DMS 273 (cell line): ENCODE results near the gene PSMD4.
"Not testable (repeated sequence)": the region's sequence is repeated elsewhere in the genome, so short reads cannot be mapped to it uniquely, and the experiment has no call there.

Experiments
- DNase-seq: peaks from one replicate; lab custom pipeline; 2025; ENCODE audit not compliant: unreplicated experiment; lab: John Stamatoyannopoulos, UW

The PSMD4 gene

DNA sequence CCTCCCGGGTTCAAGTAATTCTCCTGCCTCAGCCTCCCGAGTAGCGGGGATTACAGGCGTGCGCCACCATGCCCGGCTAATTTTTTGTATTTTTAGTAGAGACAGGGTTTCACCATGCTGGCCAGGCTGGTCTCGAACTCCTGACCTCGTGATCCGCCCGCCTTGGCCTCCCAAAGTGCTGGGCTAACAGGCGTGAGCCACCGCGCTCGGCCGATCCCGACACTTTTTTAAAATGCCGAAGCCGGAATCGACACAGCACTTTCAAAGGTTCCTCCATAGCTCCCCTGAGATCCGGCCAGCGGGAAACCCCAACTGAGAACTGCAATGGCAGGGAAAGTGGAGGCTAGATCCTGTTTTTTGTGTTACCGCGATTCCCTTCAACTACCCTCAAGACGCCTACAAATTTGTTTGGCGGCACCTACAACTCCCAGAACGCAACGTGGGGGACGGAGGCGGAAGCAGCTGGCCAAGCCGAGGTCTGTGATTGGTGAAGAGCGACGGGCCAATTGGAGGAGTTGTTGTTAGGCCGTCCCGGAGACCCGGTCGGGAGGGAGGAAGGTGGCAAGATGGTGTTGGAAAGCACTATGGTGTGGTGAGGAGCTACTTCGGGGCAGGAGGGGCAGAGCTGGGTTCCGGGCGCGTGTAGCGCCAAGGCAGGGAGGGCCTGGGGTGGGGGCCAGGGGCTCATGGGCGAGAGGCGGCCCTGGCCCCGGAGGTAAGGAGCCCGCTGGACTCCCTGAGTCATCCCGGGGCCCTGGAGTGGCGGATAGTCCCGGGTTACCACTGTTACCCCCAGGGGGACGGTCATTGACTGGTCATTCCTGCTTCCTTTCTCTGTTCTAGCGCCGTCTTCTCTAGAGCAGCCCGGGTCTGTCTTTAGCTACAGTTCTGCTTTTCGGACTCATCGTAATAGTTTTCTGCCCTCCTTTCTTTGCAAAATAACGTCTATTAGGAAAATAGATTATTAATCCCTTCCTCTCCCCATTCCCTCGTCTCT lies at the start of gene PSMD4:
TSS of gene PSMD4 (plus strand) at position 518 of the 997 bp plus-strand sequence. CDS start at position 567, 49 bp downstream.
- peak; percentile 100 for DNase-seq

DNA sequence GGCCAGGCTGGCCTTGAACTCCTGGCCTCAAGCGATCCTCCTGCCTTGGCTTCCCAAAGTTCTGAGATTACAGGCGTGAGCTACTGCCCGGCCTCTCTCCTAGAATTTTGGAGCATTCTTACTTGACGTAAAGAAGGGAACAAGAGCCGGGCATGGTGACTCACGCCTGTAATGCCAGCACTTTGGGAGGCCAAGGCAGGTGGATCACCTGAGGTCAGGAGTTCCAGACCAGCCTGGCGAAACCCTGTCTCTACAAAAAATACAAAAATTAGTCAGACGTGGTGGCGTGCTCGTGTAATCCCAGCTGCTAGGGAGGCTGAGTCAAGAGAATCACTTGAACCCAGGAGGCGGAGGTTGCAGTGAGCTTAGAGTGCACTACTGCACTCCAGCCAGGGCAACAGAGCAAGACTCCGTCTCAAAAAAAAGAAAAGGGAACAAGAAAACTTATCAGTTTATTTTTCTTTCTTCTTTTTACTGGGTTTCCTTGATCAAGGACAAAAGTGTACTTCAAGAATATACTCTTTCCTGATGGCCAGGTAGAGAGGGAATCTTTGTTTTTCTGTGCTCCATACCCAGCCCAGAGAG lies 49.1 kb upstream of the PSMD4 start:
- not testable (repeated sequence) for DNase-seq

DNA sequence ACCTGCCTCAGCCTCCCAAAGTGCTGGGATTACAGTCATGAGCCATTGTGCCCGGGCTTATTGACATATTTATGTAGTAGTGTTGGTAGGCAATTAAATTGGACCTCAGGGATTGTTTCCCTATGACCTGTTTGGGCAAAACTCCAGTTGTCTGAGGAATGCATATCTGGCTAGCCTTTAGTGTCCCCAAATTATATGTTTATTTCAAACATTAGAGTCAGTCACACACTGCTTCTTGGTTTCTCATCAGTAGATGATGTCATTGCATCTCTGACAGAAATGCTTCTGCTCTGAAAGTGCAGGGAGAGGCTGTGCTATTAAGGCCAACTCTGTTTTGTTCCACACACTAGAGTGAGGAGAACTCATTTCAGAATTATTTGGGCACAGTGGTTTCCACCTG lies 43.7 kb upstream of the PSMD4 start:
- DNase-seq = no peak

DNA sequence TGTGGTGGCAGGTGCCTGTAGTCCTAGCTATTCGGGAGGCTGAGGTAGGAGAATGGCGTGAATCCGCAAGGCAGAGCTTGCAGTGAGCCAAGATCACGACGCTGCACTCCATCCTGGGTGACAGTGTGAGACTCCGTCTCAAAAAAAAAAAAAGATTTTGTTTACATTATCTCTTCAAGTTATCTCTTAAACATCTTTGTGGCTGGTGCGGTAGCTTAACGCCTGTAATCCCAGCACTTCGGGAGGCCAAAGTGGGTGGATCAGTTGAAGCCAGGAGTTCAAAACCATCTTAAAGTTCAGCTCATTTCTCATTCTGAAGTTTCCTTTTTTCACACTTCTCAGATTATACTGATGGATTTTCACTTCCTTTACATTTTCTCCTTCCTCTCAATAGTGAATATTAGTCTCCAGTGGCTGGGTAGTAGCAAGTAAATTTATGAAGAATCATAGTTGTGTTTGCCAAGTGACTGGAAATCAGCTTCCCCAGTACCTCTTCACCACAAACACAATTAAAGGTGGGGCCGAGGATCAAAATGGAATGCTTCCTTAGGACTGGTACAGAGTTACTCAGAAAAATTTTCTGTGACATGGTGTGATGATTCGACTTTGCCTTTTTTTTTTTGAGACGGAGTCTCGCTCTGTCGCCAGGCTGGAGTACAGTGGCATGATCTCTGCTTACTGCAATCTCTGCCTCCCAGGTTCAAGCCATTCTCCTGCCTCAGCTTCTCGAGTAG lies 42.4 kb upstream of the PSMD4 start:
- DNase-seq = no peak

DNA sequence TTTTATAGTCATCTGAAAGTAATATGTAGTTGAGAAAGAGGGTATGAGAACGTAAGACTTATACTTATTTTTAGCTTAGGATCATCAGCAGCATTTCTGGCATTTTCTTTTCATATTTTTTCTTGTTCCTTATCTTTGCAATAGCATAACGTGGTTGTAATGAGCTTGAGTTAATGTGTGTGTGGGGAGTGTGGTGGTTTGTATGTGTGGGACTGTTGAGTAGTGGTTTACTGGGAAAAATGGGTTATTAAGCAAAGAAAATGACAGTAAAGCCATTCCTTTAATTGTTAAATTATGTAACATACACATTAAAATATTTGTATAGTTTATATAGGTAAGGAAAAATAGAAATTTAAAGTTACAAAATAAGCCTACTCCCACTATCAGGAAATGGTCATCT lies 41.0 kb upstream of the PSMD4 start:
- no peak for DNase-seq

DNA sequence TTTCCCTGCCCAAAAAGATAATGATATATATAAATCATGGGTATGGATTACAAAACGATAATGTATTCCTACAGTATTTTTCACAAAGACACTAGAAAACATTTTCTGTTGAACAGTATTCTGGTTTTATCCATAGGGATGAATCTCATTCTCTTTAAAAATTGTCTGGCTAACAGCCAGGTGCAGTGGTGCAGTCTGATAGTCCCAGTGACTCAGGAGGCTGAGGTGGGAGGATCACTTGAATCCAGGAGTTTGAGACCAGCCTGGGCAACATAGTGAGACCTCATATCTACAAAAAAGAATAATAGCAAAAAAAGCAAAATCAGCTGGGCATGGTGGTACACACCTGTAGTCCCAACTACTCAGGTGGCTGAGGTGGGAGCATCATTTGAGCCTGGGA lies 32.9 kb upstream of the PSMD4 start:
- DNase-seq = peak; percentile 89

DNA sequence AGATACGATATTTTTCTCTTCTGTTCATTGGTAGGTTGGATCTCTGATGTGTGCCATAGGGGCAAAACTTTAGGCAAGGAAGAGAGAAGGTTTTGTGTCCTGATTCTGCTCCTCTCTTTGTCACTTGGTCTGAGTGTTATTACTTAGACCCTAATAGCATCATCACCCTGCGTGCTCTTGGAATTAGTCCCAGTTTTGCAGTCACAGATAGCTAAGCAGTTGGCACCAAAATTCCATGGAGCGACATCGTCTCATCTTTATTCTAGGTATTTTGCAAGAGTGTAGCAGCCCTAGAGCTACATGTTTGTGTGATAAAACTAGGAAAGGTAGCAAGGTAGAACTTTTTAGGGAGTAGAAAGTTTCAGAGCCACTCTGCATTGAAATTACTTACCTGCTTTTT lies 32.4 kb upstream of the PSMD4 start:
- peak; percentile 96 for DNase-seq

DNA sequence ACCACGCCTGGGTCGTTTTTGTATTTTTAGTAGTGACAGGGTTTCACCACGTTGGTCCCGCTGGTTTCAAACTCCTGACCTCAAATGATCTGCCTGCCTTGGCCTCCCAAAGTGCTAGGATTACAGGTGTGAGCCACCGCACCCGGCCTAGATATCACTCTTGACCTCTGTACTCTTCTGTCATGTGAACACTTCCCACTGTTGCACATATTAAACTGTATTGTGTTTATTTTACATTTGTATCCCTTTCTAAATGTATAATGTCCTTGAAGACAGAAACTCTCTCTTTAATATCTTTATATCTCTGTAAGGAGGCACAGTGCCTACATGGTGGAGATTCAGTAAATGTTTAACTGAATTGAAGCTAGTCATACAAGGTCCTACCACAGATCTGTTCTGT lies 19.3 kb upstream of the PSMD4 start:
- no peak for DNase-seq

DNA sequence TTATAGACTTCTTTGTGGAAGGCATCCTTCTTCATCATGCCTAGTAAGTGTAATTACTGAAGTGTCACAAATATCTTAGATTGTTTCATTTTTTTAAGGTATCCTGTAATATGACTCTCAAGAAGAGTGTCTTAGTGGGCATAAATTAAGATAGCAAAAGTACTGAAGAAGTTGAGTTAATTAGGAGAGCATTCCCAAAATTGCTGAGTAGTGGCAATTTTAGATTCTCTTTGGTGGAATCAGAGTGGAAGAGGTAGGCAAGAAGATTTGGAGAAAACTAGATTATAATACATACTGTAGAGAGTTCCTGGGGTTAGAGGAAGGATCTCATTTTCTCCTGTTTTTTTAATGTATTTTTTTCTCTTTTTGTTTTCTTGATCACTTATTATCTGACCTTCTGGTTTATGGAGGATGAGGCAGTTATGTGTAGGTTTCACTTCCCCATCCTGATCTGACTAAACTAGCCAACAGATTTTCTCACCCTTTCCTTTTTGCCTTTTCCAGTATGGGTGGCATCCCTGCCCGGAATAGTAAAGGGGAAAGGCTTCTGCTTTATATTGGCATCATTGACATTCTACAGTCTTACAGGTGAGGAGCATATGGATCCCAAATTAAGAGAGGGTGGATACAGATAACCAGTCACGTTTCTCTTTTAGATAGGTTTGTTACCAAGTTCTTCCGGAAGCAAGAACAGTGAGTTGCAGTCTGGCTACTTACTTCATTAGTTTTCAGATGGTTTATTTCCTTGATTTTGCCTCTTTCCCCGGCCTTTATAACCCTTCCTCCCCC lies 16.7 kb upstream of the PSMD4 start:
- no peak for DNase-seq

DNA sequence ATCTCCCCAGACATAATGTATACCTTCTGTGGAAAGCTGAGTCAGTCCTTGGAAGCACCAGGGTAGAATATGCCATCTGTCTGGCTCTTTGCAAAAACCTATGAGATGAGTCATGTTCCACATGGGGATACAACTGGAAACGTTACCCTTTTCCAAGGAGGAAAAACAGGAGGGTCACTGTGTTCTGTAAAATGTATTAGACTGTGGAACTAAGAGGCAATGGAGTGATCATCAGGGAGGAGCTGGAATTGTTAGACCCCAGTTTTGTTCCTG lies 16.1 kb upstream of the PSMD4 start:
- peak; percentile 100 for DNase-seq

DNA sequence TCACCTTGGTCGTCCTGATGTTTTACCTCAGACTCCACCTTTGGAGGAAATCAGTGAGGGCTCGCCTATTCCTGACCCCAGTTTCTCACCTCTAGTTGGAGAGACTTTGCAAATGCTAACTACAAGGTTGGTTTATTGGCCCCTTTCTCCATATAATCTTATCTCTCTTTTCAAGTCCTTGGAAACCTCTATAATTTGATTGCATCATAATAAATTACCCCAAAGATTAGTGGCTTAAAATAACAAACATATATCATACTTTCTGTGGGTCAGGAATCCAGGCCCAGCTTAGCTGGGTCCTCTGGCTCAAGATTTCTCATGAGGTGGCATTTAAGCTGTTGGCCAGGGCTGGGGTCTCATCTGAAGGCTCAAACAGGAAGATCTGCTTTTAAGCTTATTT lies 12.1 kb upstream of the PSMD4 start:
- no peak for DNase-seq

DNA sequence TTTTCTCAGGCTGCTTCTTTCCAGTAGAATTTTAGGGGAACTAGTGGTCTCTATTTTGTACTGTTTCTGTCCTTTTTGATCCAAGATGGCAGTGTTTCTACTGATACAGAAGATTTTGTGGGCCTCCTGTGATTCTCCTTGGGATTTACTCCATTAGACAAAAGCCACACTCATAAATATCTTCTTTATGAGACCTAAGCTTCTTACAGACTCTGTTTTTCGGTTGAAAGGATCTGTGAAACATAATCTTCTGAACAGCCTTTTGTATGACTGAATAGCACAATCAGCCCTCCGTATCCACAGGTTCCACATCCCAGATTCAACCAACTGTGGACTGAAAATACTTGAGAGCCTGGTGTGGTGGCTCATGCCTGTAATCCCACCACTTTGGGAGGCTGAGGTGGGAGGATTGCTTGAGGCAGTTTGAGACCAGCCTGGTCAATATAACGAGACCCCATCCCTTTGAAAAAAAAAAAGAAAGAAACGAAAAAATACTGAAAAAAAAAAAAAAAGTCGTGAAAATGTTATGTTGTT lies 10.8 kb upstream of the PSMD4 start:
- no peak for DNase-seq

DNA sequence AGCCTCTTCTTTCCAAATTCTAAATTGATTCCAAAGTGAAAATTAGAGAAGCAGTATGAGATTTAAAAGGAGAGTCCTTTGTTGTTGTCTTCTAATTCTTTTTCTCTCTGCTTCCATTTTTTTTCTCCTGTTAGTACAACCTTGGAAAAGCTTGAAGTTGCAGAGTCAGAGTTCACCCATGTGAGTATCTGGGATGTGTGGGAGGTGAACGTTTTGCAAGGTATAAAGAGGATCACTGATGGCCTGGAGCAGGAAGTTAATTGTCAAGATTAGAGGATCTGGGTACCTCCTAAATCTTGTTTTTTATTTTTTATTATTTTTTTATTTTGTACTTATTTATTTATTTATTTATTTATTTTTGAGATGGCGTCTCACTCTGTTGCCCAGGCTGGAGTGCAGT lies 7.7 kb upstream of the PSMD4 start:
- no peak for DNase-seq

DNA sequence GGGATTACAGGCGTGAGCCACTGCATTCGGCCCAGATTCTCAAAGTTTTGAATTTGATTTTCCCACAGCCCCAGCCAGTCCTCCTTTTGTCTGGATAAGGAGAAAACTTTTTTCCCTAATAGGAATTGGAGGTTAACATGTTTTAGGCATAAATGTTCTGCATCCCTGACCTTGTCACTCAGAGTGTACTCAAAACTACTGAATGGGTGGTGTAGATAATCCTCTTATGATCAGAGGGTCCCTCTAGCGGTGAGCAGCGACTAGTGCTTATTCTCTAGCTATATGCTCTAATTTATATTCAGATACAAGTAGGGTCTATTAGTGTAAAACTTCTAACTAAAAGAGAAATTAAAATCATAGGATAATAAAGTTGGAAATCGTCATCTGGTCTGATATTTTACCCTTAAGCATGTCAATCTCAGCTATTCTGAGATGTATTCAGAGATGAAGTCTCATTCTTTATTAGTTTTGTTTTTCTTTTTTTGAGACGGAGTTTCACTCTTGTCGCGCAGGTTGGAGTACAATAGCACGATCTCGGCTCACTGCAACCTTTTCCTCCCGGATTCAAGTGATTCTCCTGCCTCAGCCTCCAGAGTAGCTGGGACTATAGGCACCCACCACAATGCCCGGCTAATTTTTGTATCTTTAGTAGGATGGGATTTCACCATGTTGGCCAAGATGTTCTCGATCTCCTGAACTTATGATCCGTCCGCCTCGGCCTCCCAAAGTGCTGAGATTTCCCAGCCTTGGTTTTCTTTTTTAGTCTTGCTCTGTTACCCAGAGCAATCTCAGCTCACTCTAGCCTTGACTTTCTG lies 2.7 kb upstream of the PSMD4 start:
- peak; percentile 100 for DNase-seq

DNA sequence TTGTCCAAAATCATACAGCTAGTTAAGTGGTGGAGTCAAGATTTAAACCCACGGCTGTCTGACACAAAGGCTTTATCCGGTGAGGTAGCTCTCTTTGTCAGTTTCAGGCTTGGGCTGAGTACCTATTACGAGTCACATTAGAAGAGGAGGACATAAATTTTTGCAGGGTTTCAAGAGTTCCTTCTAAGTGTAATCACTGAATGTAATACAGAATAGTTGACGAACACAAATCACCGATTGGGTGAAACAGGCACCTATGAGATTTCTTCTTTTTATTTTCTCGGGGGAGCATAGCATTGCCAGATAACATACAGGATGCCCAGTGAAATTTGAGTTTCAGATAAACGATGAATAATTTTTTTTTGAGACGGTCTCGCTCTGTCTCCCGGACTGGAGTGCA lies 847 bp downstream of the PSMD4 start:
- DNase-seq = peak; percentile 97

DNA sequence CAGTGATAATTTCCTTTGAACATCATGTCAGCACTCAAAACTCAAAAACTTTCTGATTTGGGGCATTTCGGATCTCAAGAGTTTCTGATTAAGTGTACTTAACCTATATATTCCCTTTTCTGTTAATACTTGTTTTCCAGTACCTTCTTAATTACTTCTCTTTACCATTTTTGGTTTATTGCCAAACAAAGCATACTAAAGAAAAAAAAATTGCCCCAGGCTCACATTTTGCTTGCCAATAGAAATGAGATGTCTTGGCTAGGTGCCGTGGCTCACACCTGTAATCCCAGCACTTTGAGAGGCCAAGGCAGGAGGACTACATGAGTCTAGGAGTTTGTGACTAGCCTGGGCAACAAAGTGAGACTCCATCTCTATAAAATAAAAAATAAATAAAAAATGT lies 4.8 kb downstream of the PSMD4 start:
- no peak for DNase-seq

DNA sequence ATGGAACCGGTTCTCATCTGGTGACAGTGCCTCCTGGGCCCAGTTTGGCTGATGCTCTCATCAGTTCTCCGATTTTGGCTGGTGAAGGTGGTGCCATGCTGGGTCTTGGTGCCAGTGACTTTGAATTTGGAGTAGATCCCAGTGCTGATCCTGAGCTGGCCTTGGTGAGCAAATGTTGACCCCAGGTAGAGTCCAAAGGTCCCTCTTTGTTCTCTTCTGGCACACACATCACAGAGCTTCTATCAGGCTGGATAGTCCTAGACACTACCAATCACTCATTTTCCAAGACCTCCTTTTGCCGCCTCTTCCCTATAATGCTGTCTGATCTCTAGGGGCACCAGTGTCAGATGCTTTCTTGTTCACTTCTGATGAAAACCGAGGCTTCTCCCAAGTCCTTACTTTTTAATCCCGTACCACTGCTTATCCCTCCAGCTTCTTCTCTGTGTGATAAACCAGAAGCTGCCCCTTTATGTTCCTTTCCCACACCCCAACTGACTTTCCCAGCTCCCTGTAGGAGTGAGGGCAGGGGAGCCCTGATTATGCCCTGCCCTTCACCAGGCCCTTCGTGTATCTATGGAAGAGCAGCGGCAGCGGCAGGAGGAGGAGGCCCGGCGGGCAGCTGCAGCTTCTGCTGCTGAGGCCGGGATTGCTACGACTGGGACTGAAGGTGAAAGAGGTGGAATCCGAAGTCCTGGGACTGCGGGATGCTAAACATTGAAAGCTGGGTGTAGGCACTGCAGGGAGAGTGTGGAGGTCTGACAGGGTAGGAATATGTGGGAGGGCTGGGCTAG lies 11.1 kb downstream of the PSMD4 start:
- DNase-seq = no peak

DNA sequence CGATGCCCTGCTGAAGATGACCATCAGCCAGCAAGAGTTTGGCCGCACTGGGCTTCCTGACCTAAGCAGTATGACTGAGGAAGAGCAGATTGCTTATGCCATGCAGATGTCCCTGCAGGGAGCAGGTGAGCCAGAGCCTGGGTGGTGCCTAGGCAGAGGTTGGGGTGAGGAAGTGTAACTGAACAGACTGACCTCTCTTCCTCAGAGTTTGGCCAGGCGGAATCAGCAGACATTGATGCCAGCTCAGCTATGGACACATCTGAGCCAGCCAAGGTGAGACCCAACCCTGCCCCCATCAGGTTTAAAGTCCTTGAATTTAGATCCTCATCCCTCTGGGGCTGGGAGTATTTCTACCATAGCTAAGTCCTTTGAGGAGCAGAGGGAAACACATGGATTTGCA lies 11.8 kb downstream of the PSMD4 start:
- DNase-seq = no peak

DNA sequence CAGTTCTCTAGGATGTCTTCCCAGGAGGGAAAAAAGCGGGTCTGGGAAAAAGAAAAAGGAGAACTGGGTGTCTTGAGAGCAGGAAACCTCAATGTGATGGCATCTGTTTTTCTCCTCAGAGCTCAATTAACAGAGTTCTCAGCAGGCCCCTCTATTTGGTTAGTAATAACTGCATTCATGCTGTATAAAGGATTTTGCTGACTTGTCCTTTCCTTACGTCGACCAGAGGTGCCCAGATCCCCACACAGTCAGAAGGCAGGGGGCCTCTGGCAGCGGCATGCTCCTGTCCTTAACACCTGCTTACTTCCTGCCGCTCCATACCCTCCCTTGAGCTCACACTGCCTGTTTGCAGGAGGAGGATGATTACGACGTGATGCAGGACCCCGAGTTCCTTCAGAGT lies 12.3 kb downstream of the PSMD4 start:
- DNase-seq = no peak
